ENCODE results near the gene XPO5.
A peak's percentile ranks its signal among the peaks of the same experiment; 100 is the strongest.
"Not testable (repeated sequence)": the region's sequence is repeated elsewhere in the genome, so short reads cannot be mapped to it uniquely, and the experiment has no call there.

XPO5 gene

GRCh38 chr6:43613721-43614395 is 38.0 kb upstream of the XPO5 start:
- 96% methylated on average over 5 to 6 of the region's 6 CpGs for WGBS, 2 experiments (ENCODE audit: insufficient coverage in 2 of 2)
- peaks cover 82% of the 10 kb centered on the region for H3K36me3 ChIP-seq (ENCODE audit: control insufficient read depth, insufficient read depth, low read length)
- H3K9me3 ChIP-seq (ENCODE audit: control insufficient read depth, low read length) = no peaks in the 10 kb centered on the region

GRCh38 chr6:43610431-43610830 is 34.6 kb upstream of the XPO5 start:
- no peak overlapping the region for H3K27ac ChIP-seq (ENCODE audit: low read depth, low read length, severe bottlenecking)
- no peaks in the 10 kb centered on the region for H3K9me3 ChIP-seq (ENCODE audit: control insufficient read depth, low read length)
- WGBS, 2 experiments (ENCODE audit: insufficient coverage in 2 of 2) = 92% methylated on average over 5 of the region's 5 CpGs
- no peaks in the 10 kb centered on the region for H3K4me1 ChIP-seq (ENCODE audit: control insufficient read depth, insufficient read depth, low read length, poor library complexity, severe bottlenecking)
- no peak overlapping the region for H3K4me3 ChIP-seq (ENCODE audit: extremely low read depth, insufficient read depth, low read length, poor library complexity, severe bottlenecking)
- H3K36me3 ChIP-seq (ENCODE audit: control insufficient read depth, insufficient read depth, low read length) = peaks cover 79% of the 10 kb centered on the region

More at GRCh38 chr6:43613721-43614395, 38.0 kb upstream of the XPO5 start:
- no peaks in the 10 kb centered on the region for H3K4me1 ChIP-seq (ENCODE audit: control insufficient read depth, insufficient read depth, low read length, poor library complexity, severe bottlenecking)
- no peak overlapping the region for H3K4me3 ChIP-seq (ENCODE audit: extremely low read depth, insufficient read depth, low read length, poor library complexity, severe bottlenecking)
- peak overlapping the region; percentile 5 for H3K27ac ChIP-seq (ENCODE audit: low read depth, low read length, severe bottlenecking)

GRCh38 chr6:43609402-43609801 is 33.6 kb upstream of the XPO5 start:
- no peaks in the 10 kb centered on the region for H3K4me1 ChIP-seq (ENCODE audit: control insufficient read depth, insufficient read depth, low read length, poor library complexity, severe bottlenecking)
- WGBS, 2 experiments (ENCODE audit: insufficient coverage in 2 of 2) = no CpG with 5 or more reads among the region's 1 CpG
- no peak overlapping the region for H3K4me3 ChIP-seq (ENCODE audit: extremely low read depth, insufficient read depth, low read length, poor library complexity, severe bottlenecking)
- no peak overlapping the region for H3K27ac ChIP-seq (ENCODE audit: low read depth, low read length, severe bottlenecking)
- no peaks in the 10 kb centered on the region for H3K9me3 ChIP-seq (ENCODE audit: control insufficient read depth, low read length)
- H3K36me3 ChIP-seq (ENCODE audit: control insufficient read depth, insufficient read depth, low read length) = peaks cover 79% of the 10 kb centered on the region

- Histone ChIP-seq H3K9me3 (ENCODE audit: control insufficient read depth, low read length) (no peaks in the 10 kb centered on the region), H3K4me1 (ENCODE audit: control insufficient read depth, insufficient read depth, low read length, poor library complexity, severe bottlenecking) (no peaks in the 10 kb centered on the region), H3K36me3 (ENCODE audit: control insufficient read depth, insufficient read depth, low read length) (peaks cover 79% of the 10 kb centered on the region), H3K27ac (ENCODE audit: low read depth, low read length, severe bottlenecking) (no peak overlapping the region), H3K4me3 (ENCODE audit: extremely low read depth, insufficient read depth, low read length, poor library complexity, severe bottlenecking) (no peak overlapping the region)
- no CpG with 5 or more reads among the region's 1 CpG for WGBS, 2 experiments (ENCODE audit: insufficient coverage in 2 of 2)
Measured at GRCh38 chr6:43608807-43609206, 33.0 kb upstream of the XPO5 start.

GRCh38 chr6:43608310-43608763 is 32.5 kb upstream of the XPO5 start:
- H3K27ac ChIP-seq (ENCODE audit: low read depth, low read length, severe bottlenecking) = no peak overlapping the region
- H3K4me3 ChIP-seq (ENCODE audit: extremely low read depth, insufficient read depth, low read length, poor library complexity, severe bottlenecking) = no peak overlapping the region
- H3K4me1 ChIP-seq (ENCODE audit: control insufficient read depth, insufficient read depth, low read length, poor library complexity, severe bottlenecking) = no peaks in the 10 kb centered on the region
- H3K36me3 ChIP-seq (ENCODE audit: control insufficient read depth, insufficient read depth, low read length) = peaks cover 79% of the 10 kb centered on the region
- H3K9me3 ChIP-seq (ENCODE audit: control insufficient read depth, low read length) = no peaks in the 10 kb centered on the region
- 4 to 5% methylated on average over 4 to 5 of the region's 5 CpGs for WGBS, 2 experiments (ENCODE audit: insufficient coverage in 2 of 2)

- no CpG with 5 or more reads among the region's 2 CpGs for WGBS, 2 experiments (ENCODE audit: insufficient coverage in 2 of 2)
- Histone ChIP-seq H3K9me3 (ENCODE audit: control insufficient read depth, low read length) (no peaks in the 10 kb centered on the region), H3K4me3 (ENCODE audit: extremely low read depth, insufficient read depth, low read length, poor library complexity, severe bottlenecking) (no peak overlapping the region), H3K27ac (ENCODE audit: low read depth, low read length, severe bottlenecking) (no peak overlapping the region), H3K4me1 (ENCODE audit: control insufficient read depth, insufficient read depth, low read length, poor library complexity, severe bottlenecking) (no peaks in the 10 kb centered on the region), H3K36me3 (ENCODE audit: control insufficient read depth, insufficient read depth, low read length) (peaks cover 81% of the 10 kb centered on the region)
Measured at GRCh38 chr6:43606019-43606418, 30.2 kb upstream of the XPO5 start.

- H3K4me3 ChIP-seq (ENCODE audit: extremely low read depth, insufficient read depth, low read length, poor library complexity, severe bottlenecking) = no peak overlapping the region
- H3K4me1 ChIP-seq (ENCODE audit: control insufficient read depth, insufficient read depth, low read length, poor library complexity, severe bottlenecking) = no peaks in the 10 kb centered on the region
- H3K36me3 ChIP-seq (ENCODE audit: control insufficient read depth, insufficient read depth, low read length) = peaks cover 77% of the 10 kb centered on the region
- WGBS, 2 experiments (ENCODE audit: insufficient coverage in 2 of 2) = 100% methylated on average over 1 of the region's 2 CpGs; no CpG with 5 or more reads in 1 of the 2 experiments
- no peak overlapping the region for H3K27ac ChIP-seq (ENCODE audit: low read depth, low read length, severe bottlenecking)
- no peaks in the 10 kb centered on the region for H3K9me3 ChIP-seq (ENCODE audit: control insufficient read depth, low read length)
Measured at GRCh38 chr6:43604174-43604573, 28.3 kb upstream of the XPO5 start.

GRCh38 chr6:43600595-43600994 is 24.8 kb upstream of the XPO5 start:
- Histone ChIP-seq H3K9me3 (ENCODE audit: control insufficient read depth, low read length) (no peaks in the 10 kb centered on the region), H3K36me3 (ENCODE audit: control insufficient read depth, insufficient read depth, low read length) (peaks cover 74% of the 10 kb centered on the region), H3K4me3 (ENCODE audit: extremely low read depth, insufficient read depth, low read length, poor library complexity, severe bottlenecking) (no peak overlapping the region), H3K4me1 (ENCODE audit: control insufficient read depth, insufficient read depth, low read length, poor library complexity, severe bottlenecking) (no peaks in the 10 kb centered on the region), H3K27ac (ENCODE audit: low read depth, low read length, severe bottlenecking) (no peak overlapping the region)
- WGBS, 2 experiments (ENCODE audit: insufficient coverage in 2 of 2) = 94 to 96% methylated on average over 2 of the region's 2 CpGs

- Histone ChIP-seq H3K27ac (ENCODE audit: low read depth, low read length, severe bottlenecking) (no peak overlapping the region), H3K4me1 (ENCODE audit: control insufficient read depth, insufficient read depth, low read length, poor library complexity, severe bottlenecking) (no peaks in the 10 kb centered on the region), H3K9me3 (ENCODE audit: control insufficient read depth, low read length) (no peaks in the 10 kb centered on the region), H3K36me3 (ENCODE audit: control insufficient read depth, insufficient read depth, low read length) (peaks cover 64% of the 10 kb centered on the region), H3K4me3 (ENCODE audit: extremely low read depth, insufficient read depth, low read length, poor library complexity, severe bottlenecking) (no peak overlapping the region)
- no CpG with 5 or more reads among the region's 1 CpG for WGBS, 2 experiments (ENCODE audit: insufficient coverage in 2 of 2)
Measured at GRCh38 chr6:43593938-43594337, 18.1 kb upstream of the XPO5 start.

GRCh38 chr6:43589564-43589963 is 13.7 kb upstream of the XPO5 start:
- WGBS, 2 experiments (ENCODE audit: insufficient coverage in 2 of 2) = 100% methylated on average over 1 of the region's 1 CpG; no CpG with 5 or more reads in 1 of the 2 experiments
- not testable (repeated sequence) for H3K4me1 ChIP-seq (ENCODE audit: control insufficient read depth, insufficient read depth, low read length, poor library complexity, severe bottlenecking); H3K4me3 ChIP-seq (ENCODE audit: extremely low read depth, insufficient read depth, low read length, poor library complexity, severe bottlenecking); H3K9me3 ChIP-seq (ENCODE audit: control insufficient read depth, low read length); H3K27ac ChIP-seq (ENCODE audit: low read depth, low read length, severe bottlenecking)
- peaks cover 87% of the 10 kb centered on the region for H3K36me3 ChIP-seq (ENCODE audit: control insufficient read depth, insufficient read depth, low read length)

- Histone ChIP-seq H3K4me3 (ENCODE audit: extremely low read depth, insufficient read depth, low read length, poor library complexity, severe bottlenecking) (no peak overlapping the region), H3K36me3 (ENCODE audit: control insufficient read depth, insufficient read depth, low read length) (peaks cover 96% of the 10 kb centered on the region), H3K27ac (ENCODE audit: low read depth, low read length, severe bottlenecking) (no peak overlapping the region), H3K9me3 (ENCODE audit: control insufficient read depth, low read length) (no peaks in the 10 kb centered on the region), H3K4me1 (ENCODE audit: control insufficient read depth, insufficient read depth, low read length, poor library complexity, severe bottlenecking) (no peaks in the 10 kb centered on the region)
- 96 to 97% methylated on average over 5 of the region's 5 CpGs for WGBS, 2 experiments (ENCODE audit: insufficient coverage in 2 of 2)
Measured at GRCh38 chr6:43588194-43588593, 12.4 kb upstream of the XPO5 start.
